H9 (cell line): ENCODE results near the gene SDC3. TPM values are rescaled to one million over a fixed set of nuclear protein-coding genes. Genes with fewer than 3 reads are reported as not detected.

ENCODE experiments used
- DNase-seq: peaks from one replicate; pipeline ENCODE4 v3.0.0-alpha.2; 2017
- H2AFZ ChIP-seq: one replicate; pipeline ENCODE4 v1.6.1; 2013; ENCODE audit warnings: mild to moderate bottlenecking, low read length, control low read depth, moderate library complexity
- H2AK5ac ChIP-seq: 2 replicates; pipeline ENCODE4 v1.6.1; 2013; ENCODE audit warnings: low read length, control low read depth, mixed read lengths; ENCODE audit not compliant: insufficient read length
- H2BK120ac ChIP-seq: one replicate; pipeline ENCODE4 v1.6.1; 2013; ENCODE audit warnings: low read depth, mild to moderate bottlenecking, low read length, control low read depth, inconsistent platforms; ENCODE audit not compliant: poor library complexity, severe bottlenecking
- H2BK12ac ChIP-seq: 2 replicates; pipeline ENCODE4 v1.6.1; 2013; ENCODE audit warnings: low read length, control low read depth, mixed read lengths, low read depth; ENCODE audit not compliant: insufficient read length
- H2BK15ac ChIP-seq: 2 replicates; pipeline ENCODE4 v1.6.1; 2013; ENCODE audit warnings: low read depth, low read length, control low read depth
- H2BK20ac ChIP-seq: one replicate; pipeline ENCODE4 v1.6.1; 2013; ENCODE audit warnings: low read depth, mild to moderate bottlenecking, low read length, control low read depth, inconsistent platforms; ENCODE audit not compliant: poor library complexity, severe bottlenecking
- H2BK5ac ChIP-seq: 2 replicates; pipeline ENCODE4 v1.6.1; 2013; ENCODE audit warnings: low read length, control low read depth, mixed read lengths; ENCODE audit not compliant: insufficient read length
- H3K14ac ChIP-seq: 2 replicates; pipeline ENCODE4 v1.6.1; 2013; ENCODE audit warnings: low read length, control low read depth; ENCODE audit not compliant: insufficient read depth
- H3K18ac ChIP-seq: 2 replicates; pipeline ENCODE4 v1.6.1; 2013; ENCODE audit warnings: low read depth, mild to moderate bottlenecking, mixed read lengths, low read length, control low read depth; ENCODE audit not compliant: insufficient read length
- H3K23ac ChIP-seq: 2 replicates; pipeline ENCODE4 v1.6.1; 2013; ENCODE audit warnings: low read length, control low read depth, mixed read lengths, low read depth; ENCODE audit not compliant: insufficient read length
- H3K23me2 ChIP-seq: 2 replicates; pipeline ENCODE4 v1.6.1; 2013; ENCODE audit warnings: low read depth, mild to moderate bottlenecking, mixed read lengths, low read length, control low read depth; ENCODE audit not compliant: insufficient read length, poor library complexity, severe bottlenecking
- H3K27ac ChIP-seq: 2 replicates; pipeline ENCODE4 v1.5.1; 2013; ENCODE audit warnings: low read length, control low read depth, mixed read lengths, low read depth; ENCODE audit not compliant: insufficient read length
- H3K27me3 ChIP-seq: 2 replicates; pipeline ENCODE4 v1.6.1; 2013; ENCODE audit warnings: low read length, control low read depth, inconsistent platforms; ENCODE audit not compliant: insufficient read depth
- H3K4ac ChIP-seq: 2 replicates; pipeline ENCODE4 v1.6.1; 2013; ENCODE audit warnings: low read depth, mild to moderate bottlenecking, control low read depth, inconsistent platforms, low read length, moderate library complexity
- H3K4me1 ChIP-seq: 2 replicates; pipeline ENCODE4 v1.6.1; 2013; ENCODE audit warnings: low read length, control low read depth, inconsistent platforms; ENCODE audit not compliant: insufficient read depth
- H3K4me2 ChIP-seq: 2 replicates; pipeline ENCODE4 v1.6.1; 2013; ENCODE audit warnings: low read length, control low read depth, mixed read lengths; ENCODE audit not compliant: insufficient read length, insufficient read depth
- H3K56ac ChIP-seq: 2 replicates; pipeline ENCODE4 v1.6.1; 2013; ENCODE audit warnings: low read depth, mild to moderate bottlenecking, mixed read lengths, low read length, control low read depth; ENCODE audit not compliant: insufficient read length
- H3K79me1 ChIP-seq: 2 replicates; pipeline ENCODE4 v1.6.1; 2013; ENCODE audit warnings: low read depth, mild to moderate bottlenecking, moderate library complexity, low read length, control low read depth, inconsistent platforms; ENCODE audit not compliant: insufficient read depth, poor library complexity, severe bottlenecking
- H3K79me2 ChIP-seq: 2 replicates; pipeline ENCODE4 v1.6.1; 2013; ENCODE audit warnings: low read length, control low read depth, inconsistent platforms; ENCODE audit not compliant: insufficient read depth
- H3K9ac ChIP-seq: 2 replicates; pipeline ENCODE4 v1.6.1; 2013; ENCODE audit warnings: low read length, control low read depth, mixed read lengths; ENCODE audit not compliant: insufficient read length; ENCODE audit errors: extremely low read depth
- H3K9me3 ChIP-seq: one replicate; pipeline ENCODE4 v1.6.1; 2013; ENCODE audit warnings: low read depth, low read length, inconsistent platforms; ENCODE audit not compliant: control insufficient read depth
- H3T11ph ChIP-seq: one replicate; pipeline ENCODE4 v1.6.1; 2013; ENCODE audit warnings: mild to moderate bottlenecking, low read length, control low read depth, inconsistent platforms
- H4K20me1 ChIP-seq: one replicate; pipeline ENCODE4 v1.6.1; 2013; ENCODE audit not compliant: control insufficient read depth, insufficient read length, insufficient read depth
- H4K5ac ChIP-seq: 2 replicates; pipeline ENCODE4 v1.6.1; 2013; ENCODE audit warnings: low read depth, mild to moderate bottlenecking, mixed read lengths, low read length, control low read depth; ENCODE audit not compliant: insufficient read length
- H4K8ac ChIP-seq: replicated peaks from 2 replicates; pipeline ENCODE4 v1.6.1; 2013; ENCODE audit warnings: low read length, control low read depth, mixed read lengths, low read depth; ENCODE audit not compliant: insufficient read length
- H4K91ac ChIP-seq: 2 replicates; pipeline ENCODE4 v1.6.1; 2013; ENCODE audit warnings: low read depth, mild to moderate bottlenecking, moderate library complexity, mixed read lengths, low read length, control low read depth; ENCODE audit not compliant: insufficient read length
- H3K27ac Mint-ChIP-seq, 3 experiments: 2 replicates in 2 of 3; 3 replicates in 1 of 3; pipeline ENCODE4 v1.8.0; 2020 to 2021; ENCODE audit warnings: mixed read lengths in 3 of 3, mild to moderate bottlenecking in 1 of 3, moderate library complexity in 1 of 3
- H3K27me3 Mint-ChIP-seq: 2 replicates; pipeline ENCODE4 v1.8.0; 2021; ENCODE audit warnings: low read depth, mild to moderate bottlenecking, moderate library complexity, mixed read lengths
- H3K36me3 Mint-ChIP-seq, 3 experiments: 2 replicates in 2 of 3; 3 replicates in 1 of 3; pipeline ENCODE4 v1.8.0; 2020 to 2021; ENCODE audit warnings: low read depth in 3 of 3, mixed read lengths in 3 of 3; ENCODE audit not compliant: insufficient read depth in 1 of 3
- H3K4me1 Mint-ChIP-seq, 2 experiments: 2 replicates each; pipeline ENCODE4 v1.8.0; 2020; ENCODE audit warnings: mixed read lengths in 2 of 2
- H3K4me3 Mint-ChIP-seq, 2 experiments: 2 replicates in 1 of 2; 3 replicates in 1 of 2; pipeline ENCODE4 v1.8.0; 2020 to 2021; ENCODE audit warnings: mild to moderate bottlenecking in 2 of 2, mixed read lengths in 2 of 2, moderate library complexity in 1 of 2
- H3K9me3 Mint-ChIP-seq, 2 experiments: 2 replicates in 1 of 2; 3 replicates in 1 of 2; pipeline ENCODE4 v1.8.0; 2020; ENCODE audit warnings: mild to moderate bottlenecking in 2 of 2, mixed read lengths in 2 of 2, moderate library complexity in 1 of 2
- CTCF ChIP-seq: fragments of 200-600 bp; sonication (generic); conservative IDR thresholded peaks from 3 replicates; pipeline ENCODE4 v1.8.0; 2021; ENCODE audit warnings: antibody characterized with exemption, mild to moderate bottlenecking
- WGBS: extraction: QIAGEN DNeasy Blood & Tissue Kit; methylation state at CpG from one replicate; pipeline ENCODE4 v1.1.7; 2013; ENCODE audit warnings: missing lambda C conversion rate, low lambda C conversion rate, mixed read lengths; ENCODE audit not compliant: insufficient read length; ENCODE audit errors: extremely low coverage; 5-methylcytosine and 5-hydroxymethylcytosine counted together
- total RNA-seq: library from RNA; stranded (reverse); gene quantifications from 2 replicates; pipeline ENCODE4 v1.2.1, GENCODE V29; 2021

SDC3 gene
- total RNA-seq, 1 experiment from 2014 or later: 25.9 TPM

GRCh38 chr1:30830537-30830936 lies 78.0 kb downstream of the SDC3 start:
- Mint-ChIP-seq H3K9me3 (no peaks in the 10 kb centered on the region), H3K27me3 (peaks cover 34% of the 10 kb centered on the region), H3K4me1 (no peaks in the 10 kb centered on the region), H3K4me3 (no peak overlapping the region), H3K27ac (no peak overlapping the region), H3K36me3 (no peaks in the 10 kb centered on the region)
- H4K5ac ChIP-seq: no peak overlapping the region
- H3T11ph ChIP-seq: no peak overlapping the region
- H4K20me1 ChIP-seq: no peaks in the 10 kb centered on the region
- H2BK15ac ChIP-seq: no peak overlapping the region
- no peaks in the 10 kb centered on the region for H3K9me3 ChIP-seq
- no peak overlapping the region for H3K27ac ChIP-seq
- no peak overlapping the region for H3K18ac ChIP-seq
- no peak overlapping the region for H3K9ac ChIP-seq
- no peak overlapping the region for H3K4me2 ChIP-seq
- no peak overlapping the region for H2BK20ac ChIP-seq
- no peak overlapping the region for H2AFZ ChIP-seq
- H3K4ac ChIP-seq: no peak overlapping the region
- H2BK120ac ChIP-seq: no peak overlapping the region
- no peak for DNase-seq
- no peak overlapping the region for H3K56ac ChIP-seq
- H2AK5ac ChIP-seq: no peak overlapping the region
- H3K14ac ChIP-seq: no peak overlapping the region
- WGBS: no CpG with 5 or more reads among the region's 6 CpGs
- no peak overlapping the region for H3K23ac ChIP-seq
- H3K79me2 ChIP-seq: no peaks in the 10 kb centered on the region
- no peaks in the 10 kb centered on the region for H3K4me1 ChIP-seq
- H3K27me3 ChIP-seq: no peaks in the 10 kb centered on the region
- no peak overlapping the region for H4K8ac ChIP-seq
- no peak overlapping the region for H2BK12ac ChIP-seq
- no peak overlapping the region for H4K91ac ChIP-seq
- no peak for TF ChIP-seq CTCF
- no peaks in the 10 kb centered on the region for H3K79me1 ChIP-seq
- H2BK5ac ChIP-seq: no peak overlapping the region
- no peaks in the 10 kb centered on the region for H3K23me2 ChIP-seq
